ENCODE results near the gene MRPS23. TPM values are rescaled to one million over a fixed set of nuclear protein-coding genes. Genes with fewer than 3 reads are reported as not detected.

The MRPS23 gene
- total RNA-seq, 4 donors from 2014 or later = 12.2 to 17.8 (median 15.0) TPM

- intact Hi-C loops (cut with DNase I; ENCODE audit: low total_unique reads) = no loop called here
- WGBS, 2 donors = 51 to 55% methylated on average over 2 of the region's 2 CpGs
- no peak for TF ChIP-seq POLR2A (IDR thresholded peaks at IDR 0.05)
- TF ChIP-seq CTCF (IDR thresholded peaks at IDR 0.05) = no peak
- H3K4me3 ChIP-seq (ENCODE audit: low read depth, poor library complexity, severe bottlenecking) = no peak overlapping the region
- no peak for DNase-seq (ENCODE audit: low spot score in 2 of 2)
Observed at GRCh38 chr17:57794841-57795240, 55.0 kb downstream of the MRPS23 start.

- TF ChIP-seq CTCF (IDR thresholded peaks at IDR 0.05) (no peak), POLR2A (IDR thresholded peaks at IDR 0.05) (no peak)
- 66 to 73% methylated on average over 4 of the region's 4 CpGs for WGBS, 2 donors
Observed at GRCh38 chr17:57788725-57789124, 61.1 kb downstream of the MRPS23 start.

GRCh38 chr17:57785022-57785421 lies 64.8 kb downstream of the MRPS23 start:
- H3K4me3 ChIP-seq (ENCODE audit: low read depth, poor library complexity, severe bottlenecking) = no peak overlapping the region
- TF ChIP-seq POLR2A (IDR thresholded peaks at IDR 0.05) (no peak), CTCF (IDR thresholded peaks at IDR 0.05) (no peak)
- WGBS, 2 donors = 76 to 84% methylated on average over 7 of the region's 7 CpGs
- DNase-seq (ENCODE audit: low spot score in 2 of 2) = no peak
- intact Hi-C loops (cut with DNase I; ENCODE audit: low total_unique reads) = no loop called here

More at GRCh38 chr17:57788725-57789124, 61.1 kb downstream of the MRPS23 start:
- intact Hi-C loops (cut with DNase I; ENCODE audit: low total_unique reads) = no loop called here
- DNase-seq (ENCODE audit: low spot score in 2 of 2) = no peak
- no peak overlapping the region for H3K4me3 ChIP-seq (ENCODE audit: low read depth, poor library complexity, severe bottlenecking)

Other genes with a start within 250 kb of the MRPS23 start
- gene CCDC182, start 104.7 kb downstream of the MRPS23 start, total RNA-seq = not detected
- 10 to 100 TPM in 3 of 4 donors, 1 to 10 TPM in 1; 7.5 to 14.3 (median 12.7) TPM for gene CUEDC1, start 105.4 kb upstream of the MRPS23 start, total RNA-seq
- gene VEZF1, start 138.2 kb upstream of the MRPS23 start, total RNA-seq = 10 to 100 TPM; 30.3 to 56.1 (median 46.6) TPM
- 100 to 1,000 TPM in 2 of 4 donors, 10 to 100 TPM in 2; 82.3 to 128 (median 104) TPM for gene SRSF1, start 157.2 kb upstream of the MRPS23 start, total RNA-seq
- gene DYNLL2, start 233.4 kb upstream of the MRPS23 start, total RNA-seq = 10 to 100 TPM in 3 of 4 donors, 1 to 10 TPM in 1; 9.7 to 14.3 (median 10.9) TPM